Testis (tissue), 2 donors: Measurements from ENCODE around the gene RNASEH1.

Source experiments
- CTCF ChIP-seq, 3 experiments: fragments of 450-650 bp in 2 of 3; fragments of 200-600 bp in 1 of 3; sonication (generic) in 1 of 3; IDR thresholded peaks; one replicate each; pipeline ENCODE4 v1.5.1; 2016 to 2019; ENCODE audit warnings: antibody characterized with exemption in 3 of 3, mild to moderate bottlenecking in 2 of 3, moderate library complexity in 1 of 3
- POLR2A ChIP-seq: fragments of 450-650 bp; IDR thresholded peaks from one replicate; pipeline ENCODE4 v1.6.1; 2017; ENCODE audit warnings: antibody characterized with exemption, mild to moderate bottlenecking, moderate library complexity

DNA sequence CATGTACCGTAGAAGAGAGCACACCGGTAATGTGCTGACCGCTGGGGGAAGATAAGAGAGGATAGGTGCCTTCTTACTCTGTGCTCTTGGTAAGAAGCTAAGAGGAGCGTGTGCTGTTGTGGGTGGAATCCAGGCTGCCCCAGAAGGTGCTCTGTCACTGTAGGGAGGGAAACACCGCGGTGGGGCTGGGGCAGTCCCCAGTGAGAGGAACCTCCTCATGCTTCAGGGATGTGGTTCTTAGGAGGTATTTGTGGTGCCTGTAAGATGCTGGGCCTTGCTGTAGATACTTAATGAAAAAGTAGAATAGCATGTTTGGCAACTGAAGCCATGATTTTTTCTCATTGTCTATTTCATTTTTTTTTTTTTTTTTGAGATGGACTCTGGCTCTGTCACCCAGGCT lies 37.9 kb upstream of the RNASEH1 start:
- TF ChIP-seq CTCF (IDR thresholded peaks at IDR 0.05) (no peak), POLR2A (no peak)
